ENCODE data around the gene PUS10. TPM values are rescaled to one million over a fixed set of nuclear protein-coding genes. Genes with fewer than 3 reads are reported as not detected.

PUS10 gene
- total RNA-seq, 1 experiment from 2014 or later: 3.3 TPM

DNA sequence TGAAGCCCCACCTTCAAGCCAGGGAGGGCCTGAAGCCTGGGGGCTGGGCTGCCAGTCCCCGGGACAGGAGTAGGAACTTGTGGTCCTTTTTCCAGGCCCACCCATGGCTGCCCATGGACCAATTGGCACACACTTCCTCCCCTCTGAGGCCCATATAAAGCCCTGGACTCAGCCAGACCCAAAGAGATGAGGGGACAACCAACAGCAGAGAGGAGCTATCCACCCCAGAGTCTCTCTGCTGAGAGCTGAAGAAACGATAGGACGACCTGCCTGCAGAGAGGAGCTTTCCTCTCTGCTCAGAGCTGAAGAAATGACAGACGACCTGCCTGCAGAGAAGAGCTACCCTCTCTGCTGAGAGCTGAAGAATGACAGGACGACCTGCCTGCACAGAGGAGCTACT is 44.4 kb downstream of the PUS10 start:
- no peak for DNase-seq (ENCODE audit: low read depth)

GRCh38 chr2:60972889-60973656 is 45.0 kb downstream of the PUS10 start:
- no peak for DNase-seq (ENCODE audit: low read depth)

DNA sequence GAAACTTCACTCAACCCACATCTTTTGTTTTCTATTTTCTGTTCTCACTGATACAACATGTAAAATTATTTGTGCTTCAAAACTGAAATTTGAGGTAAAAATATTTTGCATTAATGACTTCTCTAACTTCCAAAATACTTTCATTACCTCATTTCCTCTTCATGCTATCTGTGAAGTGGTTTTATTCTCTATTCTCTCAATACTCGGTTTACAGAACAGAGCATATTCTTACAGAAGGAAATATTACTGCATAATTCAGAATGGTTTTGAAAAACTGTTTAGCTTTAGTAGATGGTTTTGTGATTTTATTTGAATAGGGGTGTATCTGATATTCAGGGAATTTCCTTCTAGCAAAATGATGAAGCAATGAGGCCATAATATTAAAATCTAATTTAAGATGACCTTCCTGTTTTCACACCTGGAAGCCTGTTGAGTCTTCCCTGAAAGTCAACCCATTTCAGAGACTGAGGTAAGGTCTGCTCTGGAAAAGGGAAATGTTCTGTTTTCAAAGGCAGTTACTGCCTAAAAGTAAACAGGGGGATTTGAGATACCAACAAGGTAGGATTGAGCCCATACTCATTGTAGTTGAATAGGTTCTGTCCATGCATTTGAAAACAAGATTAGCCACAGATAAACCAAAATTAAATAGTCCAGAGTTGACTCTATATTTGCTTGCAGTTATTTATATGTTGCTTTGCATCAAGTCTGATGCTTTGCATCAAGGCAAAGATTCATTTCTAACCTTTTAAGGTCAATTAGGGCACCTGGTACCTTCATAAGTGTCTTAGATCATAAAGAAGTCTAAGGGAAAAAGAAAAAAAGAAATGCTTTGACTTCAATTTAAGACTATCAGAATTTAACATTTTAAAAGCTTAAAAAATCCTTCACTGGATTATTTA is 51.3 kb downstream of the PUS10 start:
- DNase-seq (ENCODE audit: low read depth): no peak

DNA sequence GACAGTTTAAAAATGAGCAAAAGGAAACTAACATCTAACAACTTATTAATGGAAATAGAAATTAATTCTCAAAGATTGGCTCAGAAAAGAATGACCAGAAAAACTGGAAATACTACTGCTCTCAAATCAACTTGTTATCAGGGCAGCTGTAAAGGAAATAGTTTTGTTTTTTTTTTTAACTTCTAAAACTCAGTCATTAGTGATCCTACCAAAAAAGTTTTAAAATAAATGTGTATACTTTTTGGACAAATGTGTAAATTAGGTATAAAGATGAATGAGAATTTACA is 52.6 kb downstream of the PUS10 start:
- no peak for DNase-seq (ENCODE audit: low read depth)

- no peak for DNase-seq (ENCODE audit: low read depth)
Observed at GRCh38 chr2:60964651-60965498, 53.2 kb downstream of the PUS10 start.

GRCh38 chr2:60963190-60963589 is 54.9 kb downstream of the PUS10 start:
- DNase-seq (ENCODE audit: low read depth): no peak

GRCh38 chr2:60962528-60962927 is 55.5 kb downstream of the PUS10 start:
- no peak for DNase-seq (ENCODE audit: low read depth)

- peak; percentile 13 for DNase-seq (ENCODE audit: low read depth)
Observed at GRCh38 chr2:60961457-60961856, 56.6 kb downstream of the PUS10 start.

GRCh38 chr2:60960706-60961105 is 57.3 kb downstream of the PUS10 start:
- no peak for DNase-seq (ENCODE audit: low read depth)

DNA sequence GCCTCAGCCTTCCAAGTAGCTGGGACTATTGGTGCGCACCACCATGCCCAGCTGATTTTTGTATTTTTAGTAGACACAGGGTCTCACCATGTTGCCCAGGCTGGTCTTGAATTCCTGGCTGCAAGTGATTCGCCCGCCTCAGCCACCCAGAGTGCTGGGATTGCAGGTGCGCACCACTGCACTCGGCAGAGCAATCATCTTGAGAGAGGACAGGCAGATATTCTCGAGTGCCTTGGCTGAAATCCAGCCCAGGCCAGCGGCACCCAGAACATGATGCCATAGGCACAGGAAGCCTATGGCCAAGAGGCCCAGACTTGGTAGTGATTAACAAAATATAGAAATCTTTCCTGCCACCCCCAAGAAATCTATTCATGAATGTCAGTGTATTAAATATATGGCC is 58.6 kb downstream of the PUS10 start:
- no peak for DNase-seq (ENCODE audit: low read depth)

DNA sequence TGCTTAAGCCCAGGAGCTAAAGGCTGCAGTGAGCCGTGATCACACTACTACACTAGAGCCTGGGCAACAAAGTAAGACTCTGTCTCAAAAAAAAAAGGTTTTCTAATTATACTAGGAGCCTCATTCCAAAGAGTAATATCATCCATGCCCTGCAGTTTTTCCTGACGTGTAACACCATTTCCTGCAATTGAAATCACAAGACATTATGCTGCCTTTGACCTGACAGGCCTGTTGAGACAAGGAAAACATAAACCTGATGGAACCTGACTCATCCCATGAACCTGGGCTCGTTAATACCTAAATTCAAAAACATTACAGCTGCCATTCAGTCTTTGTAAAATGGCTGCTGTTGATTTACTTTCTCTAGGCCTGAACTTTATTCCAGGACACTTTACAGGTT is 59.3 kb downstream of the PUS10 start:
- DNase-seq (ENCODE audit: low read depth): peak; percentile 67

DNA sequence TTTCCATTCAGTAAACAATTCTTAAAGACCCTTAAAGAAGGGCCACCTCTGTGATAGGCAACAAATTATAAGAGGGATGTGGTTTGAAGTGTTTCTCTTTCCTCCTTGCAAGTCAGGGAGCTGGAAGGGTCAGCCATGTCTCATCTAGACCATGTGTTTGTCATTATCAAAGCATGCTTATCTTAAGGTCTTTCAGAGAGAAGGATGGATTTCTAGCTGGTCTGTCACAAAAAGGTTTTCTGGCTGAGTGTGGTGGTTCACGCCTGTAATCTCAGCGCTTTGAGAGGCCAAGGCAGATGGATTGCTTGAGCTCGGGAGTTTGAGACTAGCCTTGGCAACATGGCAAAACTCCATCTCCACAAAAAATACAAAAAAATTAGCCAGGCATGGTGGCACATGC is 59.7 kb downstream of the PUS10 start:
- peak; percentile 3 for DNase-seq (ENCODE audit: low read depth)

DNA sequence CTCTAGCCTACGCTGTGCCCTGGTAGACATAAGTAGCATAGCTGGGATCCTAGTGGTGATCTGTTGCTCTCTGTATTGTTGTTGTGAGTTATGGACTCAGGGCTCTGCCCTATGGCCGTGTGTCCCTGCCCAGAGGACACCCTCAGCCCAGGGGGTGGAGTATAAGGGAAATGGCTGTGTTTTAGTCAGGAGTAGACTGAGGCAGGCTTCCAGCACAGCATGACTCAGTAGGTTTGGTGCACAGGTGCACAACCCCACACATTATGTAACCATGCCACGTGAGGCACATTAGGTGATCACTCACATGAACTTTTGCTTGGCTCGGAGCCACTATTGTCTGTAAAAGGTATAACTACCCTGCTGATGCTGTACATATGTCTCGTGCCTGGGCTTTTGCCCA is 60.4 kb downstream of the PUS10 start:
- peak; percentile 13 for DNase-seq (ENCODE audit: low read depth)

DNA sequence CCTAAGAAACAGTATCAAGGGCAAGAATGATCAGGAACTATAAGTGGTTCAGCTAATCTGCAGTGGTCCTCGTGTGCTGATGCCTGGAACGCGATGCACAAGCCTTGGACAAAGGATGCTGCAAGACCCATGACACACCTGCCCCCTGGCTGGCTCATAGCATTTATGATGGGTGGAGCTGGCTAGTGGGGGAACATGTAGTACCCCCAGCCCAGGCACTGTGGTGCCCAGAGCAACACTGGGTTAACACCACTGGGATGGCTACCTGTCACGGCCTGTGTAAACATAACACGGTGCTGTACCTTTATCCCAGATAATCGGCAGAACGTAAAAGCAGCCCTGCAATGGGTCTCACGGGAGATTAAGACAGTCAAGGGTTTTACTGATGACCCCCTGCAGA is 60.8 kb downstream of the PUS10 start:
- no peak for DNase-seq (ENCODE audit: low read depth)

- DNase-seq (ENCODE audit: low read depth): no peak
Observed at GRCh38 chr2:60954139-60954538, 63.9 kb downstream of the PUS10 start.

DNA sequence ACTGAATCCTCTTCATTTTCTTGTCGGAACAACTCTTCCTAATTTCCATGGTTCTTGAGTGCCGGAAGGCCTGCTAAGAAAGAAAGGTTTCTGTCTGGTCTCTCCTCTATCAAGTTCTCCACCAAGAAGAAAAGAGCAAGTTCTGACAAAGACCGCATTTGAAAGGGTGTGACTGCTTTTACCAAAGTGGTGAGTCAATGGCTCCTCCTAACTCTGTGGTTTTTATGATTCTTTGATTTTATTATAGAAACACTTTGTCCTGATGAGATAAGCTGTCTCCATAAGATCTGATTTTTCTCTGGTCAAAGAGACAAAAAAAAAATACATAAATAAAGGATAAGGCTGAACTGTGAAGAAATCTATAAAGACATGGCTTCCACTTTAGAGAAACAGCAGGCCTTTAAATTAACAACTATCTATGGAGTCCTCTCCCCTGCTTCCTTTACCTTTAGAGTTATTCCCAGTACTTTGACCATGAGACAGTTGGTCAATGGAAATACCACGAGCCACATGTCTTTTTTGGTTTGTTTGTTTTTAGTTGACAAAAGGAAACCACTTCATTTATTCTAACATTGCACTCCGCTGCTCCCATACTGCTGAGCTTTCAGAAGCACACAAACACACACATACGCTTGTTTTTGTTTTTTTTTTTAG is 69.0 kb downstream of the PUS10 start:
- peak; percentile 65 for DNase-seq (ENCODE audit: low read depth)

- no peak for DNase-seq (ENCODE audit: low read depth)
Observed at GRCh38 chr2:60948161-60948560, 69.9 kb downstream of the PUS10 start.

- no peak for DNase-seq (ENCODE audit: low read depth)
Observed at GRCh38 chr2:60947056-60947455, 71.0 kb downstream of the PUS10 start.

- no peak for DNase-seq (ENCODE audit: low read depth)
Observed at GRCh38 chr2:60945341-60945740, 72.7 kb downstream of the PUS10 start.

- no peak for DNase-seq (ENCODE audit: low read depth)
Observed at GRCh38 chr2:60939622-60940021, 78.4 kb downstream of the PUS10 start.

- DNase-seq (ENCODE audit: low read depth): no peak
Observed at GRCh38 chr2:60938301-60938700, 79.8 kb downstream of the PUS10 start.
